AG04450 (cell line): ENCODE data around the gene CACHD1. TPM values are rescaled to one million over a fixed set of nuclear protein-coding genes. Genes with fewer than 3 reads are reported as not detected.

Experiments used
- CTCF ChIA-PET: fragments of 300-600, 350-600 bp; formaldehyde crosslinking; extraction: SDS; loops from one replicate; lab custom pipeline; 2022; ENCODE audit warnings: antibody characterized with exemption, inconsistent platforms; lab: Charles Lee
- POLR2A ChIA-PET: fragments of 350-600 bp; formaldehyde crosslinking; extraction: SDS; loops from one replicate; lab custom pipeline; 2021; ENCODE audit warnings: antibody characterized with exemption, inconsistent platforms; lab: Yijun Ruan, JAX
- DNase-seq: peaks from one replicate; pipeline ENCODE4 v3.0.0-alpha.2; 2011; ENCODE audit warnings: low read depth, low spot score
- H3K27ac ChIP-seq: one replicate; pipeline ENCODE4 v1.5.1; 2012; ENCODE audit warnings: low read depth, low read length, control low read depth
- H3K27me3 ChIP-seq: one replicate; pipeline ENCODE4 v1.6.0; 2012; ENCODE audit warnings: low read length; ENCODE audit not compliant: control insufficient read depth, insufficient read depth
- H3K4me3 ChIP-seq: 2 replicates; pipeline ENCODE4 v1.5.1; 2011; ENCODE audit warnings: mild to moderate bottlenecking, low read depth, low read length, control low read depth
- H3K9me3 ChIP-seq: 2 replicates; pipeline ENCODE4 v1.5.1; 2012; ENCODE audit warnings: low read length; ENCODE audit not compliant: control insufficient read depth, insufficient read depth
- CTCF ChIP-seq: IDR thresholded peaks from 2 replicates; pipeline ENCODE4 v1.5.1; 2011; ENCODE audit warnings: low read depth, low read length, control low read depth, inconsistent platforms
- polyA plus RNA-seq: library from polyadenylated mRNA; depleted of rRNA; stranded (reverse); fragments of >200 nt; gene quantifications from 2 replicates; pipeline ENCODE4 v1.2.3, GENCODE V29; 2011

CACHD1 gene
- polyA plus RNA-seq, 1 experiment: 3.5 TPM

GRCh38 chr1:64655861-64656260 is 185.9 kb downstream of the CACHD1 start:
- TF ChIP-seq CTCF: no peak
- no peak overlapping the region for H3K27ac ChIP-seq
- CTCF ChIA-PET: interaction anchor here (1.4 kb wide), 1 partner anchor 20 kb away, joined by 5 read pairs; no protein-coding TSS in a partner anchor

GRCh38 chr1:64659478-64660138 is 189.7 kb downstream of the CACHD1 start:
- DNase-seq: no peak
- TF ChIP-seq CTCF: no peak
- H3K27ac ChIP-seq: no peak overlapping the region
- CTCF ChIA-PET: interaction anchor here (10.4 kb wide), 1 partner anchor 16 kb away, joined by 91 read pairs; no protein-coding TSS in a partner anchor
- no peaks in the 10 kb centered on the region for H3K9me3 ChIP-seq
- POLR2A ChIA-PET: no interaction called here
- no peak overlapping the region for H3K4me3 ChIP-seq
- H3K27me3 ChIP-seq: no peaks in the 10 kb centered on the region

More at GRCh38 chr1:64655861-64656260, 185.9 kb downstream of the CACHD1 start:
- DNase-seq: no peak
- Histone ChIP-seq H3K27me3 (no peaks in the 10 kb centered on the region), H3K4me3 (no peak overlapping the region), H3K9me3 (no peaks in the 10 kb centered on the region)
- POLR2A ChIA-PET: no interaction called here

- ChIA-PET POLR2A (no interaction called here), CTCF (interaction anchor here (0.5 to 10.4 kb wide), 6 partner anchors 12 to 161 kb away, joined by 3 to 91 read pairs (median 4); no protein-coding TSS in a partner anchor)
- Histone ChIP-seq H3K27me3 (no peaks in the 10 kb centered on the region), H3K9me3 (no peaks in the 10 kb centered on the region), H3K4me3 (no peak overlapping the region), H3K27ac (no peak overlapping the region)
- no peak for DNase-seq
- TF ChIP-seq CTCF: peak; percentile 21; the same call in 1 of the 2 replicates
Observed at GRCh38 chr1:64663668-64664067, 193.7 kb downstream of the CACHD1 start.

- DNase-seq: no peak
- CTCF ChIA-PET: interaction anchor here (1.1 to 10.4 kb wide), 4 partner anchors 11 to 161 kb away, joined by 3 to 91 read pairs (median 4); no protein-coding TSS in a partner anchor
Observed at GRCh38 chr1:64664299-64664698, 194.4 kb downstream of the CACHD1 start.

More at GRCh38 chr1:64664299-64664698, 194.4 kb downstream of the CACHD1 start:
- H3K27me3 ChIP-seq: no peaks in the 10 kb centered on the region
- TF ChIP-seq CTCF: no peak
- no peak overlapping the region for H3K27ac ChIP-seq
- POLR2A ChIA-PET: no interaction called here
- no peaks in the 10 kb centered on the region for H3K9me3 ChIP-seq
- no peak overlapping the region for H3K4me3 ChIP-seq
